Ishikawa (cell line): ENCODE measurements around the gene WNK2.

Source experiments
- EP300 ChIP-seq: IDR thresholded peaks from 2 replicates; pipeline ENCODE4 v1.6.1; 2012; ENCODE audit warnings: borderline replicate concordance
- TAF1 ChIP-seq: IDR thresholded peaks from 2 replicates; pipeline ENCODE4 v1.6.1; 2012; ENCODE audit warnings: low read depth, mild to moderate bottlenecking
- USF1 ChIP-seq: IDR thresholded peaks from 2 replicates; pipeline ENCODE4 v1.6.1; 2012

- TF ChIP-seq USF1 (no peak), EP300 (no peak), TAF1 (no peak)
These were observed 62.6 kb downstream of the WNK2 start for GRCh38 chr9:93246526-93246925.
